HepG2 (cell line): ENCODE measurements around the gene DNAJC5. TPM values are rescaled to one million over a fixed set of nuclear protein-coding genes. Genes with fewer than 3 reads are reported as not detected.

ENCODE experiments used
- CC2D1A ChIP-seq: sonication (generic); formaldehyde crosslinking; IDR thresholded peaks from 2 replicates; pipeline ENCODE4 v1.8.1; 2023; ENCODE audit warnings: mild to moderate bottlenecking, missing genetic modification reagents
- HIVEP1 ChIP-seq: sonication (generic); formaldehyde crosslinking; IDR thresholded peaks from 2 replicates; pipeline ENCODE4 v1.4.0; 2020; ENCODE audit warnings: mild to moderate bottlenecking, missing genetic modification reagents
- KLF9 ChIP-seq: IDR thresholded peaks from 2 replicates; pipeline ENCODE4 v1.6.1; 2016; ENCODE audit warnings: low read depth
- RBAK ChIP-seq: sonication (generic); formaldehyde crosslinking; IDR thresholded peaks from 2 replicates; pipeline ENCODE4 v1.5.1; 2020; ENCODE audit warnings: mild to moderate bottlenecking, missing genetic modification reagents
- REPIN1 ChIP-seq: sonication (generic); formaldehyde crosslinking; IDR thresholded peaks from 2 replicates; pipeline ENCODE4 v1.8.0; 2022; ENCODE audit warnings: missing genetic modification reagents, low read depth, mild to moderate bottlenecking, borderline replicate concordance
- STAG1 ChIP-seq: sonication (generic); formaldehyde crosslinking; IDR thresholded peaks from 2 replicates; pipeline ENCODE4 v1.4.0; 2020; ENCODE audit warnings: missing genetic modification reagents
- ZC3H13 ChIP-seq: sonication (generic); formaldehyde crosslinking; IDR thresholded peaks from 2 replicates; pipeline ENCODE4 v1.8.1; 2023; ENCODE audit warnings: mild to moderate bottlenecking, missing genetic modification reagents, moderate library complexity
- ZNF124 ChIP-seq: sonication (generic); formaldehyde crosslinking; IDR thresholded peaks from 2 replicates; pipeline ENCODE4 v1.4.0; 2020; ENCODE audit warnings: missing genetic modification reagents
- ZNF292 ChIP-seq: sonication (generic); formaldehyde crosslinking; IDR thresholded peaks from 2 replicates; pipeline ENCODE4 v1.8.1; 2022; ENCODE audit warnings: mild to moderate bottlenecking, low read depth, missing genetic modification reagents, borderline replicate concordance
- ZNF550 ChIP-seq: sonication (generic); formaldehyde crosslinking; IDR thresholded peaks from 2 replicates; pipeline ENCODE4 v1.4.0; 2020; ENCODE audit warnings: mild to moderate bottlenecking, missing genetic modification reagents, borderline replicate concordance
- ZNF558 ChIP-seq: sonication (generic); formaldehyde crosslinking; IDR thresholded peaks from 2 replicates; pipeline ENCODE4 v1.9.0; 2022; ENCODE audit warnings: mild to moderate bottlenecking, missing genetic modification reagents, borderline replicate concordance
- ZNF720 ChIP-seq: sonication (generic); formaldehyde crosslinking; IDR thresholded peaks from 2 replicates; pipeline ENCODE4 v1.4.0; 2020; ENCODE audit warnings: missing genetic modification reagents
- ZNF766 ChIP-seq: sonication (generic); formaldehyde crosslinking; IDR thresholded peaks from 2 replicates; pipeline ENCODE4 v1.5.0; 2020; ENCODE audit warnings: missing genetic modification reagents, borderline replicate concordance
- ZSCAN25 ChIP-seq: sonication (generic); formaldehyde crosslinking; IDR thresholded peaks from 2 replicates; pipeline ENCODE4 v1.8.0; 2022; ENCODE audit warnings: mild to moderate bottlenecking, missing genetic modification reagents
- polyA plus RNA-seq, 8 experiments: library from polyadenylated mRNA; depleted of rRNA in 3 of 8; stranded (reverse) in 7 of 8; unstranded in 1 of 8; fragments of >200 nt; fragmentation: Illumina TruSeq in 4 of 8; extraction: Trizol in 4 of 8; gene quantifications; 2 replicates each; pipeline versions ENCODE4 v1.2.1 to v1.2.3, GENCODE V29; 2011 to 2016; ENCODE audit warnings: low read depth in 4 of 8, missing spikeins in 1 of 8, mixed read lengths in 1 of 8; ENCODE audit not compliant: insufficient read depth in 1 of 8
- total RNA-seq, 5 experiments: library from RNA; depleted of rRNA; stranded (reverse); fragments of >200 nt; fragmentation: Illumina TruSeq; extraction: Trizol; gene quantifications; 2 replicates each; pipeline ENCODE4 v1.2.3, GENCODE V29; 2016; ENCODE audit warnings: low read depth in 1 of 5
- TF ChIP-seq, protein P1 (sequence below): sonication (generic); formaldehyde crosslinking; IDR thresholded peaks from 2 replicates; pipeline ENCODE4 v1.4.0; 2020; ENCODE audit warnings: missing genetic modification reagents
- TF ChIP-seq, protein P2 (sequence below): sonication (generic); formaldehyde crosslinking; IDR thresholded peaks from 2 replicates; pipeline ENCODE4 v1.4.0; 2020; ENCODE audit warnings: missing genetic modification reagents, borderline replicate concordance
- TF ChIP-seq, protein P3 (sequence below): sonication (generic); formaldehyde crosslinking; IDR thresholded peaks from 2 replicates; pipeline ENCODE4 v1.4.0; 2020; ENCODE audit warnings: mild to moderate bottlenecking, missing genetic modification reagents
- TF ChIP-seq, protein P4 (sequence below): sonication (generic); formaldehyde crosslinking; IDR thresholded peaks from 2 replicates; pipeline ENCODE4 v1.8.0; 2022; ENCODE audit warnings: missing genetic modification reagents, low read depth, mild to moderate bottlenecking, borderline replicate concordance
- TF ChIP-seq, protein P5 (sequence below): sonication (generic); formaldehyde crosslinking; IDR thresholded peaks from 2 replicates; pipeline ENCODE4 v1.9.0; 2021; ENCODE audit warnings: missing genetic modification reagents, mild to moderate bottlenecking, borderline replicate concordance

DNAJC5 gene
- total and polyA plus RNA-seq, 2 of the 13 experiments (the other 11 are each of a cell fraction or from before 2014, with no cell fraction given): 42.8 to 64.5 TPM

DNA sequence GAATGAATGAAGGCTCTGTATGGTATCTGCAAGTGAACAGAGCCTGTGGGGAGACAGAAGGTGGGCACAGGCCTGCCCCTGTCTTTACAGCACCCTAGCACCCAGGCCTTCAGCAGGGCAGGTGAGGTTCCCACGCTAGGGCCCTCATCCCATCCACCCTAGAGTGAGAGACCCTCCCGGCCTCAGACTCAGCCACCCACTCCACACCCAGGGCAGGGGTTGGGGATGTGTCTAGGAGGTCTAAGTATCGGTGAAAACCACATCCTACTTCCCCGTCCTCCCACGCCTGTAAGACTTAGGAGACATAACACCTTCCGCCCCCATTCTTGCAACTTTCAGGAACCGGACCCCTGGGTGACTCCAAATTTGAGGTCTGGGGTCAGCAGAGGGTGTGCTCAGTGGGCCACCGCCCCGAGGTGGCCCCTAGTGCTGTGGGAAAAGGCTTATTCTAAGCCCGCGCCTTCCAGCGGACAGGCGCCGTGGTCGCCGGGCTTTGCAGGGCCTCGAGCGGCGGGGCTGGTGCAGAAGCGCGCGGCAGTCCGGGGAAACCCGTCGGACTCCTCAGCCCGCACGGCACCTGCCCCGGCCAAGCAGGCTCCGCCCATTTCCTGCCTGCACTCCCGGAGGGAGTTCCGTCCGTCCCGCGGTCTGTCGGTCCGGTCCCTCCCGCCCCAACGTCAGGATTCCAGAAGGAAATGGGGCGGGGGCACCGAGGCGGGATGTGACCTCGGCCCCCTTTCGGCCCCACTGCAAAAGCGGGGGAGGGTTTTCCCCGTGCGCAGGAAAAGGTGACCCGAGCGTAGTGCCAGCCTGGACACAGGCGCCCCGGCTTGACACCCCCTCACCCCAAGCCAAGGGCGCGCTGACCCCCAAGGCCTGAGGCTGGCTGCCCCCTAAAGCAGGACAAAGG, 83.6 kb downstream of the DNAJC5 start (continued):
- TF ChIP-seq, protein P1, sequence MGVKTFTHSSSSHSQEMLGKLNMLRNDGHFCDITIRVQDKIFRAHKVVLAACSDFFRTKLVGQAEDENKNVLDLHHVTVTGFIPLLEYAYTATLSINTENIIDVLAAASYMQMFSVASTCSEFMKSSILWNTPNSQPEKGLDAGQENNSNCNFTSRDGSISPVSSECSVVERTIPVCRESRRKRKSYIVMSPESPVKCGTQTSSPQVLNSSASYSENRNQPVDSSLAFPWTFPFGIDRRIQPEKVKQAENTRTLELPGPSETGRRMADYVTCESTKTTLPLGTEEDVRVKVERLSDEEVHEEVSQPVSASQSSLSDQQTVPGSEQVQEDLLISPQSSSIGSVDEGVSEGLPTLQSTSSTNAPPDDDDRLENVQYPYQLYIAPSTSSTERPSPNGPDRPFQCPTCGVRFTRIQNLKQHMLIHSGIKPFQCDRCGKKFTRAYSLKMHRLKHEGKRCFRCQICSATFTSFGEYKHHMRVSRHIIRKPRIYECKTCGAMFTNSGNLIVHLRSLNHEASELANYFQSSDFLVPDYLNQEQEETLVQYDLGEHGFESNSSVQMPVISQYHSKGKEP: no peak
- TF ChIP-seq CC2D1A (CRISPR knock-in tag) (0 out of 2 replicates have a peak, but pooled peaks have one; percentile 35), RBAK (0 out of 2 replicates have a peak, but pooled peaks have one; percentile 34), ZNF766 (0 out of 2 replicates have a peak, but pooled peaks have one; percentile 66), ZC3H13 (CRISPR knock-in tag) (peak; percentile 82), KLF9 (CRISPR knock-in tag) (peak; percentile 92; the same call in 1 of the 2 replicates), ZSCAN25 (CRISPR knock-in tag) (peak; percentile 73), REPIN1 (CRISPR knock-in tag) (peak; percentile 63), HIVEP1 (CRISPR knock-in tag) (peak; percentile 99), ZNF720 (CRISPR knock-in tag) (no peak), STAG1 (CRISPR knock-in tag) (peak; percentile 31; the same call in 1 of the 2 replicates), ZNF124 (CRISPR knock-in tag) (peak; percentile 86), ZNF558 (CRISPR knock-in tag) (peak; percentile 93; the same call in 1 of the 2 replicates), ZNF550 (CRISPR knock-in tag) (no peak), ZNF292 (0 out of 2 replicates have a peak, but pooled peaks have one; percentile 23)
- TF ChIP-seq, protein P2, sequence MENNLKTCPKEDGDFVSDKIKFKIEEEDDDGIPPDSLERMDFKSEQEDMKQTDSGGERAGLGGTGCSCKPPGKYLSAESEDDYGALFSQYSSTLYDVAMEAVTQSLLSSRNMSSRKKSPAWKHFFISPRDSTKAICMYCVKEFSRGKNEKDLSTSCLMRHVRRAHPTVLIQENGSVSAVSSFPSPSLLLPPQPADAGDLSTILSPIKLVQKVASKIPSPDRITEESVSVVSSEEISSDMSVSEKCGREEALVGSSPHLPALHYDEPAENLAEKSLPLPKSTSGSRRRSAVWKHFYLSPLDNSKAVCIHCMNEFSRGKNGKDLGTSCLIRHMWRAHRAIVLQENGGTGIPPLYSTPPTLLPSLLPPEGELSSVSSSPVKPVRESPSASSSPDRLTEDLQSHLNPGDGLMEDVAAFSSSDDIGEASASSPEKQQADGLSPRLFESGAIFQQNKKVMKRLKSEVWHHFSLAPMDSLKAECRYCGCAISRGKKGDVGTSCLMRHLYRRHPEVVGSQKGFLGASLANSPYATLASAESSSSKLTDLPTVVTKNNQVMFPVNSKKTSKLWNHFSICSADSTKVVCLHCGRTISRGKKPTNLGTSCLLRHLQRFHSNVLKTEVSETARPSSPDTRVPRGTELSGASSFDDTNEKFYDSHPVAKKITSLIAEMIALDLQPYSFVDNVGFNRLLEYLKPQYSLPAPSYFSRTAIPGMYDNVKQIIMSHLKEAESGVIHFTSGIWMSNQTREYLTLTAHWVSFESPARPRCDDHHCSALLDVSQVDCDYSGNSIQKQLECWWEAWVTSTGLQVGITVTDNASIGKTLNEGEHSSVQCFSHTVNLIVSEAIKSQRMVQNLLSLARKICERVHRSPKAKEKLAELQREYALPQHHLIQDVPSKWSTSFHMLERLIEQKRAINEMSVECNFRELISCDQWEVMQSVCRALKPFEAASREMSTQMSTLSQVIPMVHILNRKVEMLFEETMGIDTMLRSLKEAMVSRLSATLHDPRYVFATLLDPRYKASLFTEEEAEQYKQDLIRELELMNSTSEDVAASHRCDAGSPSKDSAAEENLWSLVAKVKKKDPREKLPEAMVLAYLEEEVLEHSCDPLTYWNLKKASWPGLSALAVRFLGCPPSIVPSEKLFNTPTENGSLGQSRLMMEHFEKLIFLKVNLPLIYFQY (CRISPR knock-in tag): peak; percentile 85
- TF ChIP-seq, protein P3, sequence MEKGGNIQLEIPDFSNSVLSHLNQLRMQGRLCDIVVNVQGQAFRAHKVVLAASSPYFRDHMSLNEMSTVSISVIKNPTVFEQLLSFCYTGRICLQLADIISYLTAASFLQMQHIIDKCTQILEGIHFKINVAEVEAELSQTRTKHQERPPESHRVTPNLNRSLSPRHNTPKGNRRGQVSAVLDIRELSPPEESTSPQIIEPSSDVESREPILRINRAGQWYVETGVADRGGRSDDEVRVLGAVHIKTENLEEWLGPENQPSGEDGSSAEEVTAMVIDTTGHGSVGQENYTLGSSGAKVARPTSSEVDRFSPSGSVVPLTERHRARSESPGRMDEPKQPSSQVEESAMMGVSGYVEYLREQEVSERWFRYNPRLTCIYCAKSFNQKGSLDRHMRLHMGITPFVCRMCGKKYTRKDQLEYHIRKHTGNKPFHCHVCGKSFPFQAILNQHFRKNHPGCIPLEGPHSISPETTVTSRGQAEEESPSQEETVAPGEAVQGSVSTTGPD (CRISPR knock-in tag): no peak
- TF ChIP-seq, protein P4, sequence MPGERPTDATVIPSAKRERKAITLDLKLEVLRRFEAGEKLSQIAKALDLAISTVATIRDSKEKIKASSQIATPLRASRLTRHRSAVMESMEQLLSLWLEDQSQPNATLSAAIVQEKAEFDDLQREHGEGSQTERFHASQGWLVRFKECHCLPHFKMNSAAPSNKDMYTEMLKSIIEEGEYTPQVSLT (CRISPR knock-in tag): no peak; the same call in 1 of the 2 replicates
- TF ChIP-seq, protein P5, sequence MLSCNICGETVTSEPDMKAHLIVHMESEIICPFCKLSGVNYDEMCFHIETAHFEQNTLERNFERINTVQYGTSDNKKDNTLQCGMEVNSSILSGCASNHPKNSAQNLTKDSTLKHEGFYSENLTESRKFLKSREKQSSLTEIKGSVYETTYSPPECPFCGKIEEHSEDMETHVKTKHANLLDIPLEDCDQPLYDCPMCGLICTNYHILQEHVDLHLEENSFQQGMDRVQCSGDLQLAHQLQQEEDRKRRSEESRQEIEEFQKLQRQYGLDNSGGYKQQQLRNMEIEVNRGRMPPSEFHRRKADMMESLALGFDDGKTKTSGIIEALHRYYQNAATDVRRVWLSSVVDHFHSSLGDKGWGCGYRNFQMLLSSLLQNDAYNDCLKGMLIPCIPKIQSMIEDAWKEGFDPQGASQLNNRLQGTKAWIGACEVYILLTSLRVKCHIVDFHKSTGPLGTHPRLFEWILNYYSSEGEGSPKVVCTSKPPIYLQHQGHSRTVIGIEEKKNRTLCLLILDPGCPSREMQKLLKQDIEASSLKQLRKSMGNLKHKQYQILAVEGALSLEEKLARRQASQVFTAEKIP (CRISPR knock-in tag): peak; percentile 96; the same call in 1 of the 2 replicates
